Gastrocnemius medialis (tissue), 4 donors: ENCODE results near the gene SRSF4. TPM values are rescaled to one million over a fixed set of nuclear protein-coding genes. Genes with fewer than 3 reads are reported as not detected.
"Not testable (repeated sequence)": the region's sequence is repeated elsewhere in the genome, so short reads cannot be mapped to it uniquely, and the experiment has no call there.

Experiments
- ATAC-seq, 2 donors: fragments of 150-250 bp; one replicate each; pipeline ENCODE4 v1.9.1; 2016
- DNase-seq, 2 donors: peaks; one replicate each; pipeline ENCODE4 v3.0.0-alpha.2; 2019
- H3K27ac ChIP-seq, 4 donors: fragments of 200-600 bp; sonication (generic); 1 replicate in 1 of 4; 2 replicates in 3 of 4; pipeline ENCODE4 v1.5.1; 2016 to 2018; ENCODE audit warnings: mild to moderate bottlenecking in 2 of 4, moderate library complexity in 1 of 4
- H3K27me3 ChIP-seq, 3 donors: fragments of 200-600 bp; sonication (generic) in 2 of 3; 1 replicate in 1 of 3; 2 replicates in 2 of 3; pipeline versions ENCODE4 v1.5.1 to v1.6.0; 2016 to 2019; ENCODE audit warnings: mild to moderate bottlenecking in 1 of 3, moderate library complexity in 1 of 3
- H3K36me3 ChIP-seq, 2 donors: fragments of 200-600 bp; sonication (generic) in 1 of 2; one replicate each; pipeline ENCODE4 v1.5.1; 2017 to 2018
- H3K4me1 ChIP-seq, 2 donors: fragments of 200-600 bp; sonication (generic) in 1 of 2; one replicate each; pipeline ENCODE4 v1.5.1; 2016 to 2017; ENCODE audit warnings: mild to moderate bottlenecking in 2 of 2
- H3K4me3 ChIP-seq, 4 donors: fragments of 200-600 bp; sonication (generic) in 3 of 4; 1 replicate in 1 of 4; 2 replicates in 3 of 4; pipeline ENCODE4 v1.5.1; 2016 to 2019; ENCODE audit warnings: mild to moderate bottlenecking in 2 of 4
- H3K9me3 ChIP-seq, 3 donors: fragments of 200-600 bp; sonication (generic) in 2 of 3; 1 replicate in 1 of 3; 2 replicates in 2 of 3; pipeline ENCODE4 v1.5.1; 2016 to 2019
- POLR2A ChIP-seq, 2 donors: fragments of 450-650 bp; IDR thresholded peaks; one replicate each; pipeline ENCODE4 v1.6.1; 2017; ENCODE audit warnings: antibody characterized with exemption in 2 of 2, mild to moderate bottlenecking in 2 of 2, moderate library complexity in 2 of 2
- in situ Hi-C, 4 donors: fragments of 200-750 bp; cut with MboI; loops; one replicate each; pipeline versions ENCODE4 v1.15.0 to v1.8.0; 2017; ENCODE audit warnings: low sequenced_read_pairs in 4 of 4
- intact Hi-C: fragments of 100-400 bp; cut with DNase I; formaldehyde crosslinking; loops from one replicate; pipeline ENCODE4 v1.15.1; 2023; ENCODE audit warnings: low total_unique reads
- total RNA-seq, 4 donors: library from RNA; depleted of rRNA; stranded (reverse); fragments of >200 nt; gene quantifications; one replicate each; pipeline versions ENCODE4 v1.1.0 to v1.2.3, GENCODE V29; 2016
- TF ChIP-seq, protein P1 (sequence below), 5 experiments: fragments of 450-650 bp in 3 of 5; fragments of 200-600 bp in 2 of 5; sonication (generic) in 2 of 5; IDR thresholded peaks in 4 of 5; conservative IDR thresholded peaks in 1 of 5; 1 replicate in 4 of 5; 2 replicates in 1 of 5; pipeline ENCODE4 v1.5.1; 2016 to 2019; ENCODE audit warnings: antibody characterized with exemption in 5 of 5, mild to moderate bottlenecking in 3 of 5, moderate library complexity in 3 of 5

The SRSF4 gene
- total RNA-seq, 4 donors from 2014 or later: 42.4 to 72.5 (median 65.4) TPM

DNA sequence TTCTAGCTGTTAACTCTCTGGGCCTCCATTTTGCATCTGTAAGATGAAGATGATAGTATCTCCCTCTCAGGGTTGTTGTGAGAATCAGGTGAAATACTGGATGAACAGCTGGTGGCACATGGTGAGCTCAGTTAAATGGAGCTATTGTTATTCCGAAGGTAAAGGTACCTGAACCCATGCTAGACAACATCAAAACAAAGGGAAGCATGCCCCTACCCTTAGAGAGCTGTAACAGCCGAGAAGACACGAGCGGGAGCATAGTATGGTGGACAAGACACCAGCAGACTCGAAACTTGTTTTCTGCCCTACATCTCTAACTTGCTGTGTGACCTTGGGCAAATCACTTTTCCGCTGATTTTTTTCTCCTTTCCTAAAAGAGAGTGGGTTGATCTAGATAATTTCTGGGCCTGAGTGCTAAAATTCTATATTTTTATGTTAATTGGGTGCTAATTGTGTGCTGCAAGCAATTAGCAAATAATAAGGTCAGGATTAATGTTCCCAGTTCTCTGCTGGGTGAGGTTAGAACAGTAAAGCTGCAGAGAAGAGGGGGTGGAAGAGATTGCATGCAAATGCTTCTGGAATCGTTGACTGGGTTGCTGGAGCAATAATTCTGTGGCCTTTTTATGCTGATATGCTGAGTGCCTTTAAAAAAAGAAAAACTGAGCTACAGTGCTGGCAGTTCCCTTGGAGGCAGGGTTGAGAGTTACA lies 68.8 kb downstream of the SRSF4 start:
- DNase-seq: no peak
- intact Hi-C loops (no loop called here), in situ Hi-C loops (no loop called here)
- no peaks in the 10 kb centered on the region for H3K9me3 ChIP-seq
- H3K36me3 ChIP-seq: peaks cover 0 to 53% of the 10 kb centered on the region in 2 donors
- no peak overlapping the region for H3K4me3 ChIP-seq
- no peaks in the 10 kb centered on the region for H3K4me1 ChIP-seq
- TF ChIP-seq POLR2A (IDR thresholded peaks at IDR 0.05): no peak
- TF ChIP-seq, protein P1, sequence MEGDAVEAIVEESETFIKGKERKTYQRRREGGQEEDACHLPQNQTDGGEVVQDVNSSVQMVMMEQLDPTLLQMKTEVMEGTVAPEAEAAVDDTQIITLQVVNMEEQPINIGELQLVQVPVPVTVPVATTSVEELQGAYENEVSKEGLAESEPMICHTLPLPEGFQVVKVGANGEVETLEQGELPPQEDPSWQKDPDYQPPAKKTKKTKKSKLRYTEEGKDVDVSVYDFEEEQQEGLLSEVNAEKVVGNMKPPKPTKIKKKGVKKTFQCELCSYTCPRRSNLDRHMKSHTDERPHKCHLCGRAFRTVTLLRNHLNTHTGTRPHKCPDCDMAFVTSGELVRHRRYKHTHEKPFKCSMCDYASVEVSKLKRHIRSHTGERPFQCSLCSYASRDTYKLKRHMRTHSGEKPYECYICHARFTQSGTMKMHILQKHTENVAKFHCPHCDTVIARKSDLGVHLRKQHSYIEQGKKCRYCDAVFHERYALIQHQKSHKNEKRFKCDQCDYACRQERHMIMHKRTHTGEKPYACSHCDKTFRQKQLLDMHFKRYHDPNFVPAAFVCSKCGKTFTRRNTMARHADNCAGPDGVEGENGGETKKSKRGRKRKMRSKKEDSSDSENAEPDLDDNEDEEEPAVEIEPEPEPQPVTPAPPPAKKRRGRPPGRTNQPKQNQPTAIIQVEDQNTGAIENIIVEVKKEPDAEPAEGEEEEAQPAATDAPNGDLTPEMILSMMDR (IDR thresholded peaks at IDR 0.05 in 4 of 5, conservative IDR thresholded peaks at IDR 0.05 in 1 of 5): no peak
- ATAC-seq: no peak
- H3K27ac ChIP-seq: no peak overlapping the region
- H3K27me3 ChIP-seq: no peaks in the 10 kb centered on the region

DNA sequence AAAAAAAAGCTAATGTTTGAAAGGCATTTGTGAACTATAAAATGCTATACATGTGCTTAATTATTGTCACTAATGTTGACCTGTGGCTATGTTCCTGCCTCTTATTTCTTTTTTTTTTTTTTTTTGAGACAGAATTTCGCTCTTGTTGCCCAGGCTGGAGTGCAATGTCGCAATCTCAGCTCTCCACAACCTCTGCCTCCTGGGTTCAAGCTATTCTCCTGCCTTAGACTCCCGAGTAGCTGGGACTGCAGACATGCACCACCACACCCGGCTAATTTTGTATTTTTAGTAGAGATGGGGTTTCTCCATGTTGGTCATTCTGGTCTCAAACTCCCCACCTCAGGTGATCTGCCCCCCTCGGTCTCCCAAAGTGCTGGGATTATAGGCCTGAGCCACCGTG lies 73.7 kb downstream of the SRSF4 start:
- H3K36me3 ChIP-seq: peaks cover 0 to 27% of the 10 kb centered on the region in 2 donors
- H3K4me3 ChIP-seq, H3K27me3 ChIP-seq, intact Hi-C loops, H3K9me3 ChIP-seq, DNase-seq, in situ Hi-C loops, H3K4me1 ChIP-seq, H3K27ac ChIP-seq, ATAC-seq: not testable (repeated sequence)

DNA sequence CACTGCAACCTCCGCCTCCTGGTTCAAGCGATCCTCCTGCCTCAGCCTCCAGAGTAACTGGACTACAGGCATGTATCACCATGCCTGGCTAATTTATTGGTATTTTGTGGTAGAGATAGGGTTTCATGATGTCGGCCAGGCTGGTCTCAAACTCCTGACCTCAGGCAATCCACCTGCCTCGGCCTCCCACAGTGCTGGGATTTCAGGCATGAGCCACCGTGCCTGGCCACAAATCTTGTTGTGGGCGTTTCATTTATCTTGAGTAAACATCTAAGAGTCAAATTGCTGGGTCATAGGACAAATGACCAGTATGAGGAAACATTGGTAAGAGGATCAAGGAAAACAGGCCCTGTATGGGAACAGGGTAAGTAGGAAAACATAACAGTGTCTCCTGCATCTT lies 75.9 kb downstream of the SRSF4 start:
- TF ChIP-seq, protein P1 (IDR thresholded peaks at IDR 0.05 in 4 of 5, conservative IDR thresholded peaks at IDR 0.05 in 1 of 5): no peak
- no peak for TF ChIP-seq POLR2A (IDR thresholded peaks at IDR 0.05)
- Histone ChIP-seq H3K4me3 (no peak overlapping the region), H3K36me3 (peaks cover 0 to 22% of the 10 kb centered on the region in 2 donors), H3K9me3 (no peaks in the 10 kb centered on the region), H3K27me3 (no peaks in the 10 kb centered on the region), H3K4me1 (no peaks in the 10 kb centered on the region), H3K27ac (no peak overlapping the region)
- ATAC-seq (no peak), DNase-seq (no peak)
- intact Hi-C loops (no loop called here), in situ Hi-C loops (no loop called here)

DNA sequence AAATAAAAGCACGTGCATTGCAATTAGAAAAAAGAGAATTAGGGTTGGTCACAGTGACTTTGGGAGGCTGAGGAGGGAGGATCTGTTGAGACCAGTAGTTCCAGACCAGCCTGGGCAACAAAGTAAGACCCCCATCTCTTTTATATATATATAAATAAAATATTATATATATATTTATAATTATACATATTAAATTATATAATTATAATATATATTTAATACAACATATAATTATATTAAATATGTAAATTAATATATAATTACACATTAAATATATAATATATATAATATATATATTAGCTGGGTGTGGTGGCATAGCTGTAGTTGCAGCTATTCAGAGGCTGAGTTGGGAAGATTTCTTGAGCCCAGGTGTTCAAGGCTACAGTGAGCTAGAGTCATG lies 81.2 kb downstream of the SRSF4 start:
- no peak for DNase-seq
- TF ChIP-seq POLR2A (IDR thresholded peaks at IDR 0.05): no peak
- TF ChIP-seq, protein P1 (IDR thresholded peaks at IDR 0.05 in 4 of 5, conservative IDR thresholded peaks at IDR 0.05 in 1 of 5): no peak

DNA sequence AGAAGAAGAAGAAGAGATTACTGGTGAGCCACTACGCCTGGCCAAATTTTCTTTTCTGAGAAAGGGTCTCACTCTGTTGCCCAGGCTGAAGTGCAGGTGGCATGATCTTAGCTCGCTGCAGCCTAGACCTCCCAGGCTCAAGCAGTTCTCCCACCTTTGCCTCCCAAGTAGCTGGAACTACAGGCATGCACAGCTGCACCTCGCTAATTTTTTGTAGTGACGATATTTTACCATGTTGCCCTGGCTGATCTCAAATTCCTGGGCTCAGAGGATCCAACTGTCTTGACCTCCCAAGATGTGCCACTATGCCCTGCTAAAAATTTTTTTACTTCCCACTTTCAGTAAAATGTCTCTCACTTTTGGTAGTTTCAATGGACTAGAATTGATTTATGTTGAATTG lies 82.4 kb downstream of the SRSF4 start:
- Histone ChIP-seq H3K36me3 (peaks cover 0 to 29% of the 10 kb centered on the region in 2 donors), H3K27me3 (no peaks in the 10 kb centered on the region), H3K4me3 (no peak overlapping the region), H3K9me3 (no peaks in the 10 kb centered on the region), H3K4me1 (no peaks in the 10 kb centered on the region), H3K27ac (no peak overlapping the region)
- intact Hi-C loops: no loop called here
- ATAC-seq (no peak), DNase-seq (no peak)
- in situ Hi-C loops: no loop called here
- TF ChIP-seq, protein P1 (IDR thresholded peaks at IDR 0.05 in 4 of 5, conservative IDR thresholded peaks at IDR 0.05 in 1 of 5): no peak
- TF ChIP-seq POLR2A (IDR thresholded peaks at IDR 0.05): no peak

More for the DNA sequence above, 81.2 kb downstream of the SRSF4 start:
- in situ Hi-C loops: no loop called here
- Histone ChIP-seq H3K36me3 (peaks cover 0 to 29% of the 10 kb centered on the region in 2 donors), H3K27me3 (no peaks in the 10 kb centered on the region), H3K9me3 (no peaks in the 10 kb centered on the region), H3K4me3 (no peak overlapping the region), H3K4me1 (no peaks in the 10 kb centered on the region), H3K27ac (no peak overlapping the region)
- no peak for ATAC-seq
- intact Hi-C loops: no loop called here

Other genes starting within 250 kb of the SRSF4 start
- gene TMEM200B, start 58.0 kb downstream of the SRSF4 start, total RNA-seq: 1 to 10 TPM in 3 of 4 donors, under 1 TPM in 1; 0.92 to 3.3 (median 1.6) TPM
- gene MECR, start 49.0 kb upstream of the SRSF4 start, total RNA-seq: 10 to 100 TPM; 21.9 to 29.8 (median 26.6) TPM
- 10 to 100 TPM; 11.4 to 59.4 (median 35.3) TPM for gene PTPRU, start 54.6 kb upstream of the SRSF4 start, total RNA-seq